Tibial nerve (tissue), 3 donors: ENCODE measurements around the gene TSPAN15.

Source experiments
- CTCF ChIP-seq, 5 experiments: fragments of 200-600 bp in 3 of 5; fragments of 450-650 bp in 2 of 5; sonication (generic) in 3 of 5; IDR thresholded peaks; one replicate each; pipeline ENCODE4 v1.5.1; 2016 to 2019; ENCODE audit warnings: antibody characterized with exemption in 5 of 5, mild to moderate bottlenecking in 3 of 5, moderate library complexity in 2 of 5
- POLR2A ChIP-seq, 2 donors: fragments of 450-650 bp; IDR thresholded peaks; one replicate each; pipeline ENCODE4 v1.6.1; 2017; ENCODE audit warnings: antibody characterized with exemption in 2 of 2, mild to moderate bottlenecking in 2 of 2, moderate library complexity in 2 of 2

GRCh38 chr10:69416695-69417094 is 34.6 kb upstream of the TSPAN15 start, which contains the start of gene TACR2:
- no peak for TF ChIP-seq CTCF (IDR thresholded peaks at IDR 0.05)
- no peak for TF ChIP-seq POLR2A (IDR thresholded peaks at IDR 0.05)
